GM21619 (cell line): Measurements from ENCODE around the gene DTNBP1.

Experiments
- ATAC-seq: cut with Tn5 transposase; IDR thresholded peaks from one replicate; pipeline ENCODE4 v1.9.1; 2021; ENCODE audit not compliant: unreplicated experiment

Gene DTNBP1

GRCh38 chr6:15517600-15517999 lies 145.2 kb downstream of the DTNBP1 start:
- no peak for ATAC-seq

GRCh38 chr6:15516923-15517560 lies 145.8 kb downstream of the DTNBP1 start:
- ATAC-seq: no peak

- ATAC-seq: no peak
These were observed 146.4 kb downstream of the DTNBP1 start for GRCh38 chr6:15516378-15516777.

DNA sequence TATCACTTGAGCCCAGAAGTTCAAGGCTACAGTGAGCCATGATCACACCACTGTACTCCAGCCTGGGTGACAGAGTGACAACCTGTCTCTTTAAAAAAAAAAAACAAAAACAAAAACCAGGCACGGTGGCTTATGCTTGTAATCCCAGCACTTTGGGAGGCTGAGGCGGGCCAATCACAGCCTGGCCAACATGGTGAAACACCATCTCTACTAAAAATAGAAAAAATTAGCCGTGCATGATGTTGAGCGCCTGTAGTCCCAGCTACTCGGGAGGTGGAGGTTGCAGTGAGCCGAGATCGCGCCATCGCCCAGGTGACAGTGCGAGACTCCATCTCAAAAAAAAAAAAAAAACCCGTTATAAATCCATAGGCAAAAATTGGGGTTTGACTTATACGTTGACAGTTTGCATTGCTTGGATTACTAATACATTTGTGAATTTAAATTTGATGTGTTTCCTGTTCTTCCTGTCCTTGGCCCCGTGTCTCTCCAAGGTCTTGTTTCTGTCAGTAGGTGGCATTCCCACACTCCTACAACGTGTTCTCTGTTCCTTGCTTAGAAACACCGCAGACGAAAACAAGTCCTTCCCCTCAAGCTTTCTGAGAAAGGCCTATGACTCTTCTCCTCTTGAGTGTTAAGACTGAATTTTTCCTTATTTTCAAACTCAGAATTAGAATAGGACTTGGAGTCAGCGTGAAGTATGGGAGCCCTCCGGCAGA lies 147.0 kb downstream of the DTNBP1 start:
- ATAC-seq: no peak

- ATAC-seq: no peak
These were observed 147.6 kb downstream of the DTNBP1 start for GRCh38 chr6:15515226-15515625.

DNA sequence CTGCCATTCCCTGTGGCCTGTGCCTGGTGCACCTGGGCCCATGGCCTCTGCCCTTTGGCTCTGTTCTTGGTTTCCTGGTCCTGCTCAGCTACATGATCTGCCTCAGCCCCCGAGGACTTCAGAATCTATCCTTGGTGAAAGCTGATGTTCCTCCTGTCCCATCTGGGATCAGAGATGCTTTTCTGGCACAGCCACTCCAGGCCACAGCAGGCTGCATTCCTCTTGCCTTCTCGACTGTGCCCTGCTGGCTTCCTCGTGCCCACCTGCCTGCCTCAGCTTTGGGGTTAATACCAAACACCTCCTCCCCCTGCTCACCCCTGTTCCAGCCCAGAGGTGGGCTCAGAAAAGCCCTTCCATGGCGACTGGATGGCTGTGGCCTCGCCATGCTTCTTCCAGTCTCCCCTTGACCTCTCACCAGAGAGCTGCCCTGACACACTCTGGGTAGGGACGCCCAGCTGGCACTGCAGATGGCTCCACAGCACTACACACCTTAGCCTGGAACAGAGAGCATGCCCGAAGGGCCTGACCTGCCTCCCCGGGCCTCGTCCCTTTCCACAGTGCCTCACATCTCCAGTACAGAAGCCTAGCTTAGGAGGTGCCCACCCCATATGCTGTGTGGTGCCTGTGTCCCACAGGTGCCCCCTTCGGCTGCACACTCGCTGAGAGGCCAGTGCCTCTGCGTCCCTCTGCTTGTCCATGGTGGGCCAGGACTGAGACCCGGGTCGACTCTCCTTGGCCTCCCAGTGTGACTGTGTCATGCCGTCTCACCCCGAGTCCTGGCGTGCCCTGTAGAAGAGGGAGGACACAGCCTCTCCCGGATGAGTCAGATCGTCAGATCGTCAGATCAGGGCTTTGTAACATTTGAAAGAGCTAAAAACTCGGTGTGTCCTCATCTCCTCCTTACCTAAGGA lies 148.8 kb downstream of the DTNBP1 start:
- ATAC-seq: no peak

DNA sequence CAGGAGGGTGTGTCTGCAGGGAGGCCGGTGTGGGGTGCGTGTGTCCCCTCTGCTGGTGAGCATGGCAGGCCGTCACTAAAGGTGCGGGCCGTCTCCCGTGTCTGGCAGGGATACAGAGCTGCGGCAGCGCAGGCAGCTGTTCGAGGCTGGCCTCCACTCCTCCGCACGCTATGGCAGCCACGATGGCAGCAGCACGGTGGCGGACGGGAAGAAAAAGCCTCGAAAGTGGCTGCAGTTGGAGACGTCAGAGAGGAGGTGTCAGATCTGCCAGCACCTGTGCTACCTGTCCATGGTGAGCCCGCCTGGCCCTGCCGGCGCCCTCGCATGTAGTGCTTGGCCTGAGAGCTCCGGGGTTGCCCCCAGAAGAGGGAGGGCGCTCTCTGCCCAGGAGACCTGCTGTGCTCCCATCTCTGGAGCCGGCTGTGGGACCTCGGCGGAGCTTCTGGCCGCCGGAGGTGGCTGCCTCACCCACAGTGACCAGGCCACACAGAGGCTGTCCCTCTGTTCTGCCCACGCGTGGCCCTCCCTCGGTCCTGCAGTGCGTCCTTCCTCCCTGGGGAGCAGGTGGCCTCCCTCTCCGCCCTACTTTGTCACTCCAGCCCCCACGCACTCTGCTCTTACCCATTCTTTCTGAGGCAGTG lies 149.6 kb downstream of the DTNBP1 start:
- ATAC-seq: no peak

DNA sequence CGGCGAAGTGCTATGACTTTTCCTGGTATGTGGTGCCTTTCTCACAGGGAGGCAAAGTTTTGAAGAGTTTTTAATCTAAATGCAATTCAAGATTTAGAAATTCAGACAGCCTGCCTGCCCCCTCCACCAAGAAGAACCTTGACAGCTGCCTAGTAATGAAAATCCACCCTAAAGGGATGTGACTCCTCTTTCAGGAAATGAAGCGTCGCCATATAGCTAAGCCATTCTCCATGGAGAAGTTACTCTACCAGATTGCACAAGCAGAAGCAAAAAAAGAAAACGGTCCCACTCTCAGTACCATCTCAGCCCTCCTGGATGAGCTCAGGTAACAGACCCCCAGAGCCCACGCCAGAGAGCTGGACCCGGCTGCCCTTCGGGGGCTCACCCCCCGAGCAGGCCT lies 150.1 kb downstream of the DTNBP1 start:
- ATAC-seq: no peak

DNA sequence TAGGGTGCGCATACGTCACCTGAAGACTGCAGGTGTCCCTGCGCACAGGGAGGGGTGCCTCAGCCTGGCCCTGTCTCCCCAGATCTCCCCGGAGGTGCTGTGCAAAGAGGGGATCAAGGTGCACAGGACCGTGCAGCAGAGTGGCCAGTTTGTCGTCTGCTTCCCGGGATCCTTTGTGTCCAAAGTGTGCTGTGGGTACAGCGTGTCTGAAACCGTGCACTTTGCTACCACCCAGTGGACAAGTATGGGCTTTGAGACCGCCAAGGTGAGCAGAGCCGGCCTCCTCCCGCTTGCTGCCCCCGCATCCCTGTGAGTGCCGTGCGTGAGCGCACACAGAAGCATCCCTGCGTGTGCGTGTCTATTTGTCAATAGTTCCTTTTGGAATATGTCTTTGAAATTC lies 150.7 kb downstream of the DTNBP1 start:
- no peak for ATAC-seq

DNA sequence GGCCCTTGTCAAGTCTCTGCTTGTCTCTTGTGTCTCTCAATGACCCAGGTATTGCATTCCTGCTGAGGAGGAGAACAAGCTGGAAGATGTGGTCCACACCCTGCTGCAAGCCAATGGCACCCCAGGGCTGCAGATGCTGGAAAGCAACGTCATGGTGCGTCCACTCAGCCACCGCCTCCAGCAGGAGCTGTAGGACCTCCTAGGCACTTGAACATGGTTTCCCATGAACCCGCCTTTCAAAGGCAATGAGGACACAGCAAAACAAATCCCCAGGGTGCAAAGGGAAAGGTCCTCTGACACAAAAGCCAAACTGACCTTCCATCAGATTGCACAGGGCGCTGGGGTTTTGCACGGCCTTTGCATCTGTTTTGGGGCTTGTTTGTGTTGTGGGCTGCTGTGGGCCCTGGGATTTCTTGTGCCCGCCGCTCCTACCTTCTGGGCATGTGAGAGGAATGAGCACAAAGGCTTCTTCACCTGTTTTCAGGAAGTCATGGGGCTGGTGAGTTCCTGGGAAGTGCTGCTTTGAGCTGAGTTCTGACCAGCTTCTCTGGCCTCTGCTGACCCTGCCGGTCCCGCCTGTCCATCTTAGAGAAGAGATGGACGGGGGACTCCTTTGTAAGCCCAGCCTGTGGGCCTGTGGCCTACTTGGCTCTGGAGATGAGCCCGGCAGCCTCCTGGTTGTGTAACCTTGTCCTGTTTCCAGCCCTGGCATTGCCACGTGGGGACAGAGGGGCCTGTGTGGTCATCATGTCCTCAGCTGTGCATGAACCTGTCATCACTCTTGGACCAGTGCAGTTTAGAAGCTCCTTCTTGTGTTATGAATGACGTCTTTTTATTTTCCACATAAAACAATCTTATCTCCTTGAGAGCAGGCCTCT lies 151.3 kb downstream of the DTNBP1 start:
- no peak for ATAC-seq

DNA sequence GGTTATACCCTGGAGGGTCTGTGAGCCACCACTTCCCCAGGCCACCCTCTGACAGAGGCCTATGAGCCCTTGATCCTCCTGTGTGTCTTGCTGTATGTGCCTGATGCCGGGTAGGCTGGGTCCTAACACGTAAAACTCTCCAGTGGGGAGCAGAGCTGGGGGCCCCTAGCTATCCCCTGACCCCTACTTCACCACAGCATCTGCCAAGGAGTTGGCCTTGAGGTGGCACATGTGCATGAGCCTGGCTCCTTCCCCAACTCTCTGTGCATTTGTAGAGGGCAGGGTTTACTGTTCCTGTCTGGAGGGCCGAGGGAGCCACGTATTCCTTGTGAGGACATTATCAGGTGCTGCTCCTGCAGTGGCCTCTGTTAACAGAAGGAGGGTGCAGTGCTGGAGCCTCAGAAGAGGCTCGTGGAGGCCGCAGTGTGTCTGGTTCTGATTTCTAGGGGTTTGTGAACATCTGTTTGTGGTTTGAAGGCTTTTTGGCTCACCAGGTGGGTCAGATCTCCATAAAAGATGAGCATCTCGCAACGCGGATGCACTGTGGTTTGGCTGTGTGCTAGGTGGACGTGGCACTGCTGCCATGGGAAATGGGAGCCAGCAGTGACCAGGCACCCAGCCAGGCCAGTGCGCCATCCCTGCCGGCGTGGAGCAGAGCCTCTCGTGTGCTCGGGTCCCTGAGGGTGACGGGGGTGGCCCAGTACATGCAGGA lies 152.1 kb downstream of the DTNBP1 start:
- ATAC-seq: no peak

DNA sequence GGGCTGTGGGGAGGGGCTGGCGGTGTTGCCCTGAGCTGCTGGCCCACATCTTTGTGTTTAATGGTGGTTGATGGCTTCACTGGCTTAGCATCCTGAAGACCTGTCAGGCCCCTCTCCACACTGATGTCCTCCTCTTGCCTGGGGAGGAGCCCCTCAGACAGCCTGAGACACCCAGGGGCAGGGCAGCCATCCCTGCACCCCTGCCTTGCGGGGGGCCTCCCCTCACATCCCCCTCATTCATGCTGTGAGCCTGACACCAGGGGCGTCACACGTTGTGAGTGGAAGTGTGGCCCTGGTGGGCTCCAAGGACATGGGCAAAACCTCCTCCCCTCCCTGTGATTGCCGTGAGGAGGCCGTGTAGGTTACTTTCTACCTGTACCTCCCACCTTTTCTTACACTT lies 152.7 kb downstream of the DTNBP1 start:
- ATAC-seq: no peak

DNA sequence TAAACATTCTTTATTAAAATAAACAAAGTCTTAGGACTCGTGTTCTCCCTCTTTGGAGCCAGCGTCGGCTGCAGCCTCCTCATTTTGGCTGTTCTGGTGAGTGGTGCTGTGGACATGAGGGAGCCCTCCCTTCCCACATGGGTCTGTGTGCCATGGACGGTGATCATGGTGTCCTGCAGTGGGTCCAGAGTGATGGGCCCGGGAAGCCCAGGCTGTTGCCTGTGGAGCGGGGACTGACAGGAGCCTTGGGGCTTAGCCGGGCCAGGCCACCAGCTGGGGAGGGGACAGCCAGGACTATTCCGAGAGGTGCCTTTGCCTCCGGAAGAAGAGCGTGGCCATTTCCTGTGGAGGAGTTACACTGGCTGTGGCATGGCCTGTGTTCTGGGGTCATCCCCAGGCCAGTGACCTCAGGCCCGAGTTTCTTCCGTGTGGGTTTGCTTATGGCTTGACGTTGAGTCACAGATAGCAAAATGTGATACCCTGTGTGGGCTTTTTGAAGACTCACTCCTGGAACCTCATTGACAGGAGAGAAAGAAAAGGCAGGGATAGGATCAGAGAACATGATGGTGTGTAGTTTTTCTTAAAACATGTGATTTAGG lies 153.4 kb downstream of the DTNBP1 start:
- no peak for ATAC-seq

DNA sequence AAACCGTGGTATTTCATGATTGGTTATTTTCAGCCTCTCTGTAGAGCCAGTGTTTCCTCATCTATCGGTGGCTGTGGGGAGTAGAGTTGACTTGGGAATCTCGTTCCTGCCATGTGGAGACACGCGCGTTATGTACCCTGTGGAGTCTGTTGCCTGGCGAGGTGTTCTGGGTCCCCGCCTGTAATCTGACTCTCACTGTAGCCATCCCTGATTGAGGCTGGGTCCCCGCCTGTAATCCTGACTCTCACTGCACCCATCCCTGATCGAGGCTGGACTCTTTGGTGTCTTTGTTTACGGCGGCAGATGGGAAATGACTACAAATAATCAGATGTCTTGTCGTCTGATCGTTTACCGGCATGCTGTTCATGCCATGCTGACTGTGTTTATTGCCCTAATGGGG lies 153.9 kb downstream of the DTNBP1 start:
- no peak for ATAC-seq

GRCh38 chr6:15508441-15508871 lies 154.4 kb downstream of the DTNBP1 start:
- ATAC-seq: no peak

DNA sequence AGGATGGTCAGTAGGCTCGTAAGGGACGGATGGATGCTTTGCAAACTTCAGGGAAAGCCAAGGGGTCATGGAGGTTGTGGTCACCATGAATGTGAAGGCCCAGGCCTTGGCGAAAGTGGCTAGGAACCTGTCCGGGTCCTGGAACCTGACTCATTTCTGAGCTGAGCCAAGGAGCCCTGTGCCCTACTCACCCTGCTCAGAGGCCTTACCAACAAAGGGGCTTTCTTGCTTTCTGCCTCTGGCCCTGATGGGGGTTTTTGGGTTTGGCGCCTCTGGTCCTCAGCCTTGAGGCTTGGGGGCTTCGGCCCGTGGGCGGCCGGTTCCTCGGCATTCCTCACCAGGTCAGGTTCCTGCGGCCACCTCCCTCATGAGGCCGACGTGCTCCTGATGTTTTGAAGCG lies 155.1 kb downstream of the DTNBP1 start:
- no peak for ATAC-seq

GRCh38 chr6:15507221-15507620 lies 155.6 kb downstream of the DTNBP1 start:
- ATAC-seq: no peak

DNA sequence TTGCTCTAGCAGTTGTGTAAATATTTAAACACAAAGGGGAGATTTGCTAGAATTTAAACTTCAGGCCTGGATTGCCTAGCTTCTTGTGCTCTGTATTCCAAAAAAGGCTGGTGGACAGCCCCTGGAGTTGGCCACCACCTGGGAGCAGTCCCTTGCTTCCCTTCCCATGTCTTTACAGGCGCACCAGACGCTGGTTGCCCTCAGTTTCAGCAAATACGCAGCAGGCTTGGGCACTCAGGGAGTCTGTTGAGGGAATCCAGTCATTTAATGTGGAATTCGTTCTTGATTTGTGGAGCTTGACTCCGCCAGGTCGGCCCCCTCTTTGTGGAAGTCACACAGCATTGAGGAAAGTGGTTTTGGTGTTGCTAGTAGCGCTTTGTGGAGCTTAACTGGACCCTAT lies 156.8 kb downstream of the DTNBP1 start:
- ATAC-seq: no peak

GRCh38 chr6:15505463-15505918 lies 157.3 kb downstream of the DTNBP1 start:
- ATAC-seq: no peak
